NCI-H82 (cell line): ENCODE measurements around the gene FCGR2B.
"Not testable (repeated sequence)": the region's sequence is repeated elsewhere in the genome, so short reads cannot be mapped to it uniquely, and the experiment has no call there.

Experiments used
- DNase-seq: peaks from one replicate; lab custom pipeline; 2025; lab: John Stamatoyannopoulos, UW

Gene FCGR2B

DNA sequence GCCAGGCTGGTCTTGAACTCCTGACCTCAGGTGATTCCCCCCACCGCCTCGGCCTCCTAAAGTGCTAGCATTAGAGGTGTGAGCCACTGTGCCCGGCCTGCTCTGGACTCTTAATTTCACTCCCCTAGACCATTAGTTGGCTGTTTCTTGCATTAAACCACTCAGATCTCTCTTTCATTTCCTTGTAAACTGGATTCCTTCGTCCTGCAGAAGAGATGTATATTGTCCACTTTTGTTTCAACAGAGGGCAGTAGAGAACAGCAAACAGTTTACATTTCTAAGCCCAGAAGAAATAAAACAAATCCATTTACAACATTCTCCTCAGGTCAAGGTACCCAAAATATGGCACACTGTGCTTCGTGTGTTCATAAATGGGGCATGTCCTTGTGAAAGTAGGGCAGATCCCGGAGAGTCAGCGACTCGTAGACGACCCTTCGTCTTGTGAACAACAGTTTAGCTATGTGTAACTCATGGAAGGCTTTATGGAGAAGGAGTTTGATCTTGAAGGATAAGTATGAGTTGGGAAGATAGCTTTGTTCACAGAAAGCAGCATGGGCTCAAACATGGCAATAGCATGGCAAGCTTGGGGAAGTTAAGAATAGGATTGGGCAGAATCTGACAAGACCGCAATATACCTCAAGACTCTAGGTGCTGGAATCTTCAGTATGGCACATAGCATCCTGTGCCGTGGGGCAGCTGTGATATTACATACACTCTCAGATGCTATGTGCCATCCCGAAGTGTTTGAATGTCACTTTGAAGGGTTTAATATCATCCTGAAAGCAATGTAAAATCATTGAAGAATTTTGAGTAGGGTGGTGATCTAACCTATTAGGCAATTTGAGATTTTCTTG lies 15.2 kb upstream of the FCGR2B start:
- DNase-seq, result peak; percentile 27

DNA sequence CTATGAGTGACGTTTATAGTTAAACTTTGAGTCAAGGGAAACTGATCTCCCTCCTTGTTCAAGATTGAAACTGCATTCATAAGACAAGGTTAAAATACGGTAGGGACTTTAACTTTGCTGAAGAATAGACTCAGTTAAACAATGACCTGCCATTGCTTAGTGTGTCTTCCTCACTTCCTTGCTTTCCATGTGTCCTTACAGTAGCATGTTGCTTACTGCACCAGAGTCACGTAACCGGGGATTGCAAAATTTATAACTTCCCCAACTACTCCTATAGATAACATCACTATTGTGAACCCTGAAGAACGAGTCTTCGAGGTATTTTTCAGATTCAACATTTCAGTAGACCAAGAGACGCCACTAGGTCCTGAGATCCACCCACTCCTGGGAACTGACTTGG lies 9.4 kb upstream of the FCGR2B start:
- DNase-seq, result not testable (repeated sequence)

- peak; percentile 51 for DNase-seq
Measured at GRCh38 chr1:161653971-161654370, 9.0 kb upstream of the FCGR2B start.

- not testable (repeated sequence) for DNase-seq
Measured at GRCh38 chr1:161658524-161658923, 4.4 kb upstream of the FCGR2B start.

DNA sequence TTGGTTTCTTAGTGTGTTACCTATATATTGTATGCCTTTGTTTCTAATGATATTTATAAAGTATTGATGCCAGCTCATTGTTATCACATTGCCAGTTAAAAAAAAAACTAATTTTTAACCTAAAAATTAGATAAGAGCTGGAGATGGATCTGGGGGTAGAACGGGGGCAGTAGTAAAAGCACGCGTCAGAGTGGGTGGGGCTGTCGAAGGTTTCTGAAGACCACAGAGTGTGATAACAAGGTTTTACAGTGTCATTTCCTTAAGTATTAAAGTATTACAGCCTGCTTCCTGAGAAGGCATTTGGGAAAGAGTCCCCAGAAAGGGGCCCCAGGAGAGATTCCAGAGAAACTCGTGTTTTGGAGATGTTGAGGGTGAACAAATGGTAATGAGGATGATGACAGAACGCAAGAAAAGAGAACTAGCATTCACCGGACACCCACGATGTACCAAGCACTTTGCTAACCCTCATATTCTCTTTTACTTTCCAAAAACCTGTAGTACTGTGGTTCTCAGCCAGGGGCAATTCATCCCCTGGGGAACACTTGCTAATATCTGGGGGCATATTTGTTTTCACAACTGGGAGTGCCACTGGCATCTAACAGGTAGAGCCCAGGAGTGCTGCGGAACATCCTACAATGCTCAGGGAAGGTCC lies 1.2 kb upstream of the FCGR2B start:
- not testable (repeated sequence) for DNase-seq

DNA sequence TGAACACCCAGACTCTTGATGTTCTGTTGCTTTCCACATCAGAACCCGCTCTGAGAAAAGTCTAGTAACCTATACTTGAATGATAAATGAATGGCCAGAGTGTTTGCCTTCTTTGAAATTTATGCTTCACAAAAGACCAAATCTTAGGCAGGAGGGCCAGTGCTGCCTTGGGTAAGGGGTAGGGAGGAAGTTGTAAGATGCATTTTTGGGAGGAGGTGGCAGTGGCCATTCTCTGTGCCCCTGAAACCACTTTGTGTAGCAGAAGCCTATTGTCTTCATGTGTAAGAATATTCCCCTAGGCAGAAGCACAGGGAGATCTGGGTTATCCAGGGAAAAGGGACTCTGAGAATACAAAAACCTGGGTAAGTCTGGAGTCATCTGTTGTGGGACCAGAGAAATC lies 626 bp downstream of the FCGR2B start:
- not testable (repeated sequence) for DNase-seq

GRCh38 chr1:161664689-161665088 lies 1.7 kb downstream of the FCGR2B start:
- not testable (repeated sequence) for DNase-seq

- not testable (repeated sequence) for DNase-seq
Measured at GRCh38 chr1:161671045-161672020, 8.4 kb downstream of the FCGR2B start.

DNA sequence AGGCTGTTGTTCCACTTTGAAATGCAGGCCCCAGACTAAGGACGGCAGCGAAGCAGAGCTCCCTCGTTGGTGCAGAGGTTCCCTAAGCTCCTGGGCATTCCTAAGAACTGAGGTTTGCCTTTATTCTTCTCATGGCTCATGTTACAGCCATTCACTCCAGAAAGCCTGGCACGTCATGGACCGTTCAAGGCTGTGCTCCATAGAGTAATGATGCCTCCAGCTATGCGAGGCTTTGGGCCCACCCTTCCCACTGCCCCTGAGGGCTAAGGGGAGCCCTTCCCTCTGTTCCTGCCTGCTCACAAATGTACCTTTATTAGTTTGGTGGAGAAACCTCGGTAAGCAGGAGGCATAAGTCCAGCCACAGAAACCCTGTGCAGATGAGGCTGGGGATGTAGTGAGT lies 10.5 kb downstream of the FCGR2B start:
- not testable (repeated sequence) for DNase-seq

- DNase-seq, result not testable (repeated sequence)
Measured at GRCh38 chr1:161674447-161674846, 11.5 kb downstream of the FCGR2B start.

GRCh38 chr1:161674908-161675307 lies 12.0 kb downstream of the FCGR2B start:
- not testable (repeated sequence) for DNase-seq

DNA sequence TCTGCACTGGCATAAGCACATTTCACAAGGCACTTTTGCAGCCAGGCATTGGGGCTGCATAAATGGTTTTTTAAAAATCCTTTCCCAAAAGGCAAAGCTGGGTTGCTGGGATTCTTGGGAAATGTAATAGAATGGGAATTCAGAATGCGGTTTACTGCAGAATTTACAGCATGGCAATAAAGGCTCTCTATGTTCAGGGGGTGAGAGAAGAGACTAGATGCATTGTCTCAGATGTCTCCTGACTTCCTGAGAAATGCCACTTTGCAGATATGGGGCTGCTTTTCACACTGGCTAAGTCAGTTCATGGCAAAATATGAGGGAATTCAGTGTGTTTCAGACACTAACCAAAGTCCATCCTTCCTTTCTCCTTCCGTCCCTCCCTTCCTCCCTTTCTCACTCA lies 13.5 kb downstream of the FCGR2B start:
- no peak for DNase-seq

DNA sequence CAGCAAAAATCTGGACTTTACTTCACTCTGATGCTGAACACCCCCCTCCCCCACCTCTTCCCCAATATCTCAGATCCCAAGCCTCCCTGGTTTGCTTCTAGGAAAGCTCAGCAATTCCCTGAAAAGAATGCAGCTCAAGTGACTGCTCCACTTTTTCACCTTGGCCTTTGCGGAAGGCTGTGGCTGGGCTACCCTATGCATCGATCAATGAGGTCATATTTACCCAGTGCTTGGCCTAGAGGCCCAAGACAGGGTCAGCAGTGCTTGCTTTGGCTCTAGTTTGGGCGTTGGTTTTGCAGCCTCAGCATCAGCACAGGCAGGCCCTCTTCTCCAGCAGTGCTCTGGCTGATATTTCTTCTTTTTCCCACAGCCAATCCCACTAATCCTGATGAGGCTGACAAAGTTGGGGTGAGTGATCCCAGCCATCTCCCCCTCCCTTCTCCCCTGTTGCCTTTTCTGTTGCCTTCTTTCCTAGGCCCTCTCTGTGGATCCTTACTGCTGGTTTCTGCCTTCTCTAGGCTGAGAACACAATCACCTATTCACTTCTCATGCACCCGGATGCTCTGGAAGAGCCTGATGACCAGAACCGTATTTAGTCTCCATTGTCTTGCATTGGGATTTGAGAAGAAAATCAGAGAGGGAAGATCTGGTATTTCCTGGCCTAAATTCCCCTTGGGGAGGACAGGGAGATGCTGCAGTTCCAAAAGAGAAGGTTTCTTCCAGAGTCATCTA lies 14.2 kb downstream of the FCGR2B start:
- DNase-seq, result no peak

DNA sequence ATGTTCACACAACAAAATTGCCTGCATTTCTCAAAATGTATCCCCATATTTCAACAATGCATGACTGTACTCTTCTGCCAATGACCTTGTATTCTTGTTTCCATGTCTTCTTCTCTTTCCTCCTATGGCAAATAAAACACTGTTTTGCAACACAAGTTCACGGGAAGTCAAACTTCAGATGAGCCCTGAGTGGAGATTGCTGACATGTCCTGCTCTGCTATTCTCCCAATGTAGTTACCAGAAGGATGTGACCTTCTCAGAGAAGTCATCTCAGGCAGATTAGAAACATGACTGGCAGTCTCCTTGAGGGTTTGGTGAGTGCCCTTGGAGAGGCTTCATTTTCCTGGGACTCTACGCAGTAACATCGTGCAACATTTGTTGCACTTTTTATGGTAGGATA lies 15.6 kb downstream of the FCGR2B start:
- no peak for DNase-seq

- no peak for DNase-seq
Measured at GRCh38 chr1:161681879-161682278, 18.9 kb downstream of the FCGR2B start.

DNA sequence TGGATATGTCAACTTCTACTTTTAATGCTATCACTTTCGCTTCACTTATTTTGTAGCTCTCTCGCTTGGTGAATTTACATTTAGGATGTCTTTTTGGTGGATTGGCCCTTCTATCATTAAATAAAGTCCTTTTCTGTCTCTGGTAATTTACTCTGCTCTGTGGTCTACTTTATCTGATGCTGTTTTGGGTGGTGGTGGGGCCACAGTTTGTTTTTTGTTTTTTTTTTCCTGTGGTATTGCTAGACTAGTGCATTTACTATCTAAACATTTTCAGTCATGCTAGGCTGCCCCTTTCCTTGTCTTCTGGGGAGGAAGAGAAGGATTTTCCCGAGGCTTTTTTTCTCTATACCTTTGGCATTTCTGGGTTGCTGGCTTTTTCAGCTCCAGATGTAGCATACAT lies 26.0 kb downstream of the FCGR2B start:
- DNase-seq, result no peak

GRCh38 chr1:161691846-161692245 lies 28.9 kb downstream of the FCGR2B start:
- no peak for DNase-seq

DNA sequence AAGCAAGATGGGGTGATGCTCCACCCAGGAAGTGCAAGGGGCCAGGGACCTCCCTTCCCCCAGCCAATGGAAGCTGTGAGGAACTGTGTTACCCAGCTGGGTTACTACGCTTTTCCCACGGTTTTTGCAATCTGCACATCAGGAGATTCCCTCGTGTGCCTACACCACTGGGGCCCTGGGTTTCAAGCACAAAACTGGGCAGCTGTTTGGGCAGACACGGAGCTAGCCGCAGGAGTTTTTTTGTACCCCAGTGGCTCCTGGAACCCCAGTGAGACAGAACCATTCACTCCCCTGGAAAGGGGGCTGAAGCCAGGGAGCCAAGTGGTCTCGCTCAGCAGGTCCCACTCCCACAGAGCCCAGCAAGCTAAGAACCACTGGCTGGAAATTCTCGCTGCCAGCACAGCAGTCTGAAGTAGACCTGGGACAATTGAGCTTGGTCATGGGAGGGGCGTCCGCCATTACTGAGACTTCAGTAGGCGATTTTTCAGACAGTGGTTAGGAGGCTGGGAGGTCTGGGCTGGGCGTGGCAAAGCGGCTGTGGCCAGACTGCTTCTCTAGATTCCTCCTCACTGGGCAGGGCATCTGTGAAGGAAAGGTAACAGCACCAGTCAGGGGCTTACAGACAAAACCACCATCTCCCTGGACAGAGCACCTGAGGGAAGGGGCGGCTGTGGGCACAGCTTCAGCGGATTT lies 30.2 kb downstream of the FCGR2B start:
- DNase-seq, result not testable (repeated sequence)

- DNase-seq, result not testable (repeated sequence)
Measured at GRCh38 chr1:161698302-161698701, 35.4 kb downstream of the FCGR2B start.

GRCh38 chr1:161702250-161702649 lies 39.3 kb downstream of the FCGR2B start:
- no peak for DNase-seq

DNA sequence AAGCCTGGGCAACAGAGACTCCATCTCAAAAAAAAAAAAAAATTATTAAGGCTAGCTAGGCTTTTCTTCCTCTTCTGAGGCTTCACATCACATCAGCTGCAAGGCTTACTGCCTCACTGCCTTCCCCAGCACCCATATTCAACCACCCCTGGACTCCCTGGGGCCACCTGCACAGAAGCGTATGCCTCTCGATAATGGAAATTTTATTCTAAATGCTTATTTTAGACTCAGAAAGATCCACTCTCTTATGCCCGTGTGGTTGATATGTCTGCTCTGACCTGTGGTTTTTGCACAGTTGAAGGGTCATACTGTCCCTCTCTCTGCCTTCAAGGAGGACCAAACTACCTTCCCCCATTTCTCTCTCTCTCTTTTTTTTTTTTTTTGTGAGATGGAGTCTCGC lies 42.6 kb downstream of the FCGR2B start:
- DNase-seq, result no peak
